NCI-H1436 treated with DMSO at 0.1 percent for 48 hours (cell line): ENCODE measurements around the gene FBXL17.

Experiments used
- DNase-seq: peaks from one replicate; lab custom pipeline; 2025; lab: John Stamatoyannopoulos, UW

The FBXL17 gene

DNA sequence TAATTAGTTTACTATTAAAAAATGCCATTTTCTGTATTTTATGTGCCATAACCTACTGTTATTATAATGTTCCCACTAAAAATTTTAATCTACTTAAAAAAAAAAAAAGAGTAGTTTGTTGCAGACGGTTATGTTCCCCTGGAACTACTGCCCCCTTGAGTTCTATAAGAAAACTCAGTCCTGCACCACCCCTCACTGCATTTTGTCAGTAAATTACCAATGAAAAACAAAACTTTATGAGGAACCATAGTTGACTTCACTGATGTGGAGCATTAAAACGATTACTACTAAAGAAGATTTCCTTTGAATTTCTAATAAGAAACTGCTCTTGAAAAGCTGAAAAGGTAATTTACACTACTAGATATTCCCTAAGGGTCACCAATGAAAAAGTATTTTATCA is 288.7 kb downstream of the FBXL17 start:
- DNase-seq, result no peak

DNA sequence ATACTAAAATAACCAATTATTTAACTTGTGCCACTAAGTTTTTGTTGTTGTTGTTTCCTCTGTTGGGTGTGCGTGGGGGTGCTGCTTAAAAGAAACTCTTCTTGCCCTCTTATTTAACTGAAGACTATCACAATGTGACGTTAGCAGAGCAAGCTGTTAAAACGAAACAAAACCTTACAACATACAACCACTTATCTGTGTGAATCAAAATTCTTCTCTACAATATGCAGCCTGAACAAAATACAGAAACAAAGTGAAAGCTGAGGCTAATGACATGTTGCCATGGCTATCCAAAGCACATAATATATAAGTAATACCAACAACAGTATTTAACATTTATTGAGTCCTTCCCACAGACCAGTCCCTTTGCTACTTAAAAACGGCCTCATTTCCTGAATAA is 291.0 kb downstream of the FBXL17 start:
- DNase-seq, result no peak

DNA sequence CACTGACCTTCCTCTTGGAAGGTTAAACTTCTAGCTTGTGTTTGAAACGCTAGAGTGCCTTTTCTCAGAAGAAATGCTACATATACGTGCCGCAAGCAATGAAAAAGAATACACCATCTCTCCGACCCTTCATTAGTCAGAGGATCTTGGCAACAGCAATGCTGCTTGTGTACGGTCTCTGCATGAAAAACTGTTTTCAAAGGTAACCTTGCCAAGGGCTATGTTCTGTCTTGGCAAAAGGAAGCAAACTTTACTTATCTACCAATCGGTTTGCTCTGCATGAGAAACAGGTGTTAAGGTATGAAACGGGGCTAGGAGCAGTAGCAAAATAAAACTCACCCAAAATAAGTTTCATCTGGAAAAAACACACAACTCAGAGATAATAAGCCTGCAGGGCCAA is 297.8 kb downstream of the FBXL17 start:
- no peak for DNase-seq

DNA sequence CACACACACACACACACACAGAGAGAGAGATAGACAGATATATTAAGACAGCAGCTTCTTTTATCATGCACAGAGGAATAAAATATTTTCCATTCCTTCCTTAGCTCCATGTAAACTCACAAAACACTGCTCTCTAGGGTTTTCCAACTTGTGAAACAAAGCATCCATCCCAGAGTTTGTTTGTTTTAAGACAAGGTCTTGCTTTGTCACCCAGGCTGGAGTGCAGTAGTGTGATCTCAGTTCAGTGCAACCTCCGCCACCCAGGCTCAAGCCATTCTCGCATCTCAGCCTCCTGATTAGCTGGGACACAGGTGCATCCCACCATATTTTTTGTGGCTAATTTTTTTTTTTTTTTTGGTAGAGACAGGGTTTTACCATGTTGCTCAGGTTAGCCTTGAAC is 298.7 kb downstream of the FBXL17 start:
- no peak for DNase-seq

- no peak for DNase-seq
These were observed 300.2 kb downstream of the FBXL17 start for GRCh38 chr5:108081707-108082106.

DNA sequence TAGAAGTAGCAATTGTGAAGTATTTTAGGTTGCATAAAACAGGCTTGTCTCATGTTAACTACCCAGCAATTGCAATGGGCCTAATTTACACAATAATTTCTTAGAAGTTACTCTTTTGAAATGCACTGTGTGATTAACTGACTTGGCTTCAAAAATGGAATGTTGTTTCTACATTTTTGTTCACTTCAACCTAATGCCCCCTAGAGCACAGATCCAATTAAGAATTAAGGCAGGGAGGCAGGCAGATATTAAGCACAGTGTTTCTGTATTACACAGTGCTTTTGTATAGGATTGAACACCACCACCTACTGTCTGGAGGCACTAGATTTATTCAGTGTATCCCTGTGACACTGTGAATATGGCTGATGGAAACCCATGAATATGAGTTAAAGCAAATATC is 302.1 kb downstream of the FBXL17 start:
- DNase-seq, result no peak

DNA sequence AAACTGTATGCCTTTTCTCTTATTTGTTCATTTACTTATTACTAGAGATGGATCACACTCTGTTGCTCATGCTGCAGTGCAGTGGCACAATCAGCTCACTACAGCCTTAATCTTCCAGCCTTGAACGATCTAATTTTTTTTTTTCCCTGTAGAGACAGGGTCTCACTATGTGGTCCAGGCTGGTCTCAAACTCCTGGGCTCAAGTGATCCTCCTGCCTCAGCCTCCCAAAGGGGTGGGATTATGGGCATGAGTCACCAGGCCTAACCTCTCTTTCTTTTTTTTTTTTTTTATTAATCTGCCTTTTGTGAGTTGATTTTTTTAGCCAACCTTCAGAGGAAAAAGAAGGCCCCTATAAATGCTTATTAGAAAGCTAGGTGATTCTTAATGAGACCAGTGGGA is 303.0 kb downstream of the FBXL17 start:
- no peak for DNase-seq

DNA sequence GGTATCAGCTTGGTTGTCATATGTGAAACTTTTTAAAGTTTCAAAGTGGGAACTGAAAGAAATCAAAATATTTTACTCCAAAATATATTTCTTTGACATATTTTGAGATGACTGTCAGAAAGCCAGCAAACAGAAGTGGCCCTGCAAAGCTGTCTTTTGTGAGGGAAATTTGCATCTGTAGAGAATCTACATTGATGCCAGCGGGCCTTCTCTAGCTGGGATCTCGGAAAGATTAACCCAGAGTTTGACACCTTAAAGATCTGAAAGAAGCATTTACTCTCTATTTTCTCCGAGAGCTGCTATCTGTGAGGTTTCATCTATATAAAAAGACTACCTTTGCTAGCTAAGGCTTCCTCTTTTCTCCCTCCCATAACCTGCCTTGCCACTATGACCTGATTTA is 303.6 kb downstream of the FBXL17 start:
- DNase-seq, result no peak

GRCh38 chr5:108074626-108075025 is 307.3 kb downstream of the FBXL17 start:
- no peak for DNase-seq

DNA sequence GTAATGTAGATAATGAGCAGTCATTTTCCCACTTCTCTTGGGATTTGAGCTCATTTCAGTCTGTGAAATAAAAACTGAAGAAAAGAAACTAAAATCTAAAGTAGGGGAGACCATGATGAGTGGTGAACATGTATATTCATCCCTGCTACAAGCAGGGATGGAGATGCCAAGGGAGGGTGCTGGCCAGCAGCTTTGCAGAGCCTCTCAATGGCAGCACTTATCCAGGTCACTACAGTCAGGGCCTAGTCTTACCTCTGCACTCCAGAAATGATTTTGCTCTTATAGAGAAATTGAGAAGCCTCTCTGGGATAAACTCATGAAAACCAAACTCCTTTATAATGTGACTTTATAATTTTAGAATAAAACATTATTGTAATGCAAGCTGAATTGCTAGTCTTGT is 317.6 kb downstream of the FBXL17 start:
- DNase-seq, result no peak

DNA sequence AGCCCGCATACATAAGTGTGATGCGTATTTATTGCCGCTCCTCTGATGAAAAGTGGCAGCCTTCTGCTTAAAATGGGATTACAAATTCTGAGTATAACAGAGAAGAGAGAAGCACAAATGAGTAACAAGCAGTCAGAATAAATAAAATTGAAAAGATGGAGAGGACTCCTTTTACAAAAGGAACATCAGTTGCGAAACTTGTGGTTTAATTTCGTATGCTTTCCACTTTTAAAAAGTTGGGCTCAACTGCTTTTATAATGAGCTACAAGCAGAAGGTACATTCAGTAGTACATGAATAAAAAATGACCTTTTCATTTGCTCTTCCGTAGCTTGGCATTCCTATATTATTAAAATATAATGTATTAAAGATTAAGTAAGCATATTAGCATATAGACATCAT is 320.0 kb downstream of the FBXL17 start:
- DNase-seq, result no peak

- DNase-seq, result no peak
These were observed 321.6 kb downstream of the FBXL17 start for GRCh38 chr5:108060340-108060739.

GRCh38 chr5:108059334-108059733 is 322.6 kb downstream of the FBXL17 start:
- DNase-seq, result no peak

DNA sequence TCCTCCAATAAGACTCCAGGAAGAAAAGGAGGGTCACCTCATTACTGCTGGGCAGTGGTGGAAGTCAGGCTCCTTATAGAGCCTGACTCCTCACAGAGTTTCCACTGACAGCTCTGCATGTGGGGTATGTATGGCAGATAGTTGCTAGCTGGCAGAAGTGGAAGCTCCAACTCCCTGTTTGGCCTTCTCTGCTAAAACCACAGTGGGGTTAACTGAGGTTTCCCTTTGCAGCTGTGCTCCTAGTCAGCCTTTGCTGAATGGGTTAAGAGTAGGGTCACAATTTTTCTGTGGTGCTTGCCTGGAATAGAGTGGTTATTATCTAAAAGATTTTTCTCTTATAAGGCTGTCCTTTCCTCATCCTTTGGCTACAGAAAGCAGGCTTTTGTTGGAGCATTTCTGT is 327.5 kb downstream of the FBXL17 start:
- DNase-seq, result no peak

DNA sequence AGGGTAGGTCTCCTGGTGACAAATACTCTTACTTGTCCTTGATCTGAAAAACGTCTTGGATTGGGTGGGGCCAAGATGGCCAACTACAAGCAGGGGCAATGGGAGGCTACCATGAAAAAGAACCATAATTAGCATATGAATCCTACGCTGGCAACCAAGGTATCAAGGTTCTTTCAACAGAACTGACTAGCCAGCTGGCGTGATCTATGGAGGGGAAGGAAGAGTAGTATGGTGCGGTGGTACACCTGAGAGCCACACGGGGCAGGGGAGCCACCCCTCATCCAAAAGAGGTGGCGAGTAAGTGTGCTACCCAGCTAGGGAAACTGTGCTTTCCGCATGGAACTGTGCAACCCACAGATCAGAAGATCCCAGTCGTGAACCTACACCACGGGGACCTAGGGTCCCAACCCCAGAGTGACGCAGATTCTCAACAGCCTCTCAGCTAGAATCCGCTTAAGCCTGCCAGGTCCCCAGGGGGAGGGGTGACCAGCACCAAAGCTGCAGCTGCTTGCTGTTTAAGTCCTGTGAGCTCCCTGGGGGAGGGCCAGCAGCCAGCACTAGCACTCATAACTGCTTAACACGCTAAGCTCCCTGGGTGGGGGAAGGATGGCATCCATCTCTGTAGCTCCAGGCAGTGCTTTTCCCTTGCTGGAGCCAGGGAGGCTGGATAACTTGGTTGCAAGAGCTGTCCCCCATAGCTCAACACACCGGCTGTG is 334.8 kb downstream of the FBXL17 start:
- DNase-seq, result no peak

DNA sequence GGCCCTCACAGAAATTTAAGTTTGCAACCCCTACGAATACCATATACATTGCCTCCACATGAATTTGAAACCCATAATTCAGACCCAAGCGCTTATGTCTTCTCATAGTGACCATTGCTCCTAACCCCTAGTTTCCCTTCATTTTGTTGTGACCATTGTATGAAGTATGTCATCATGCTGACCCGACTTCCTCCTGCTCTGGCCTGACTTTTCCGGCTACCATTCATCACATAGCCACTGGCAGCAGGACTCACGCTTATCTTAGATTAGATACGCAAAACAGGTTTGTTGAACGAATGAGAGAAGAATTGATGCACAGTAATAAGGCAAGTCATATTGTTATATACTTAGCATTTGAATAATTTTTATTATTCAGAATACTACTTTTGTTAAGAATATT is 345.4 kb downstream of the FBXL17 start:
- DNase-seq, result no peak

DNA sequence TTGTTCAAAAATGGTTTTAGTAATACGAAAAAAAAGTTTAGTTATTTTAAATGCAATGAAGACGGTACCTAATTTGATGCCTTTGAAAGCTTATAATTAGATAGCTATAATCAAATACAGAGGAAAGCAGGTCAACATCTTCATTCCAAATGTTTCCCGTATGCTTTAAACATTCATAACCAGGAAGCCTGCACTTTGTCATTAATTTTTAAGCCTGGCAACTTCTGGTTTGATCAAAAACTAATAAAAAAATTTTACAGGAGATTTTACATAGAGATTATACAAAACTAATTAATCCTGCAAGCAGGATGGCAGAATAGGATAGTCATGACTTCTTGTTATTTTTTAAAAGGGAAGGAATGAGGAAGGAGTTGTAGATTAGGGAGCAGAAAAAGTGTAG is 353.0 kb downstream of the FBXL17 start:
- no peak for DNase-seq

DNA sequence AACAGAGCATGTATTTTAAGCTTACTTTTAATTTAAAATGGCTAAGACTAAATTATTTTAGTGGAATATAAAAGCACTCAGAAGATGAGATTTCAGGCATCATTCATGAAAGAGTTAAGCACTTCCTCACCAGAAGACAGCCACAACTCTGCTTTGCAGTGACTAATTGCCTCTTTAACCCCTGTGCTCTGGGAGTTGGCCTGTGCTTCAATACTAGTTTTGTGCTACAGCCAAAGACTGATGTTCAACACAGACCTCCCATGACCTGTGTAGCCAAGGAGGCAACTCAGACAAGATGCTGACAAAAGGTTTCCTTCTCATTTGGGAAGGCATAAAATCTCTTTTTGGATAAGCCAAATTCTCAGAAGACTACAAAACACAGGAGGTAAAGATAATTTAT is 353.5 kb downstream of the FBXL17 start:
- no peak for DNase-seq

DNA sequence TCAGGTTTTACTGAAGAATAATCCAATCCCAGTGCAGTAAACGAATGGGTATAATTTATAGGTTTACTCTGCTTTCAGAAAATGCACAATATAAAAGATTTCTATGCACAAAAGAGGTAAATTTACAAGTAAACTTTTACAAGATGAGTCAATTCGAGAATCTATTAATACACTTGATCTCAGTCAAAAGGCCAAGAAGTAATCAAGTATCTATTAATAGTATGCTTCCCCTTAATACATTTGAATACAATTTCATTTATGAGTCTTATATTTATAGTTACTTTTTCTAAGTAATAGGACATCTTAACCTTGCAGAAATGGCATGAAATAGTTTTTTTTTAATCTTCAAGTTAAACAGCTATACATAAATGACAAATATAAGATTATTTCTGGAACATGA is 355.9 kb downstream of the FBXL17 start:
- DNase-seq, result no peak

GRCh38 chr5:108024986-108025385 is 356.9 kb downstream of the FBXL17 start:
- peak; percentile 37 for DNase-seq

DNA sequence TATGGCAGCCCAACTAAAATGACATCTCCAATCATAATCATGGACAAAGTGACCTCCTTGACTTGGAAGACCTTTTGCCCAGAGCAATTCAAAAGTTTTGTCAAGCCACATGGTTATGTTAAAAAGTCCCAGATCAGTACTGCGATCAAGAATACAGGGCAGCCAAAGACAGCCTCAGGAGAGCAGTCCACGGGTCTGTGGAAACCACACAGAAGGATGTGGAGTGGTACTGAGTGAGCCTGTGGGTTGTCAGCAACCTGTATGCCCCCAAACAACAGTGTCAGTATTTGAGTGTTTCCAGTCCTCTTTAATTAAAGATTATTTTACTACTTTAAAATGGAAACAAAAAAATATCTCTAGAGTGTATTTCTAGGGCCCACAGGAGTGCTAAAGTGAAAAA is 365.8 kb downstream of the FBXL17 start:
- DNase-seq, result no peak

- no peak for DNase-seq
These were observed 375.1 kb downstream of the FBXL17 start for GRCh38 chr5:108006791-108007190.

- no peak for DNase-seq
These were observed 378.7 kb downstream of the FBXL17 start for GRCh38 chr5:108003178-108003577.

DNA sequence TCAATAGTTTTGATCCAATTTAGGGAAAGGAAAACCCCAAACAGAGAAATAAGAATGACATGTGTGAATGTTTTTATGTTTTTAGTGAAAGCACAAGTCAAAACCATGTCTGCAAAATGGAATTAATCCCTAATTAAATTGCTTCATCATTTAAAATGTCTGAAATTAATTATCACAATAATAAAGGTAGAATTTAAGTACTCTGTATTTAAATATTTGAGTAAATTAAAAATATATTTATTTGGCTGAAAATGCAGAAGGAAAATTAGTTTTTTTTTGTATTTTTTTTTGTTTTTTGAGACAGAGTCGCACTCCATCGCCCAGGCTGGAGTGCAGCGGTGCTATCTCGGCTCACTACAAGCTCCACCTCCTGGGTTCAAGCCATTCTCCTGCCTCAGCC is 380.7 kb downstream of the FBXL17 start:
- no peak for DNase-seq
